Neural cell (in vitro differentiated cells): Measurements from ENCODE around the gene IQGAP2. TPM values are rescaled to one million over a fixed set of nuclear protein-coding genes. Genes with fewer than 3 reads are reported as not detected.

ENCODE experiments used
- H2AFZ ChIP-seq: fragments of 200-600, 300-800 bp; sonication (generic), shearing (Covaris generic); 2 replicates; pipeline ENCODE4 v1.6.0; 2014; ENCODE audit warnings: low read depth, mild to moderate bottlenecking, antibody characterized with exemption, low read length, moderate library complexity
- H3F3A ChIP-seq: fragments of 200-600 bp; shearing (Covaris generic); 2 replicates; pipeline ENCODE4 v1.6.1; 2016; ENCODE audit warnings: mild to moderate bottlenecking, moderate library complexity, mixed read lengths, antibody characterized with exemption, low read length; ENCODE audit not compliant: insufficient read depth, poor library complexity, severe bottlenecking
- H3K27ac ChIP-seq: fragments of 200-600, 300-800 bp; sonication (generic), shearing (Covaris generic); 2 replicates; pipeline ENCODE4 v1.5.1; 2014; ENCODE audit warnings: mild to moderate bottlenecking, low read length, moderate library complexity
- H3K27me3 ChIP-seq: fragments of 300-800, 200-600 bp; sonication (generic), shearing (Covaris generic); 2 replicates; pipeline ENCODE4 v1.6.0; 2014; ENCODE audit warnings: mild to moderate bottlenecking, low read depth, low read length, moderate library complexity; ENCODE audit not compliant: insufficient read depth
- H3K36me3 ChIP-seq: fragments of 300-800, 200-600 bp; sonication (generic), shearing (Covaris generic); 2 replicates; pipeline ENCODE4 v1.5.1; 2014; ENCODE audit warnings: mild to moderate bottlenecking, antibody characterized with exemption, low read length, moderate library complexity; ENCODE audit not compliant: insufficient read depth
- H3K4me2 ChIP-seq: fragments of 300-800, 200-600 bp; sonication (generic), shearing (Covaris generic); 2 replicates; pipeline ENCODE4 v1.6.0; 2014; ENCODE audit warnings: mild to moderate bottlenecking, low read length
- H3K4me3 ChIP-seq: fragments of 300-800, 200-600 bp; sonication (generic), shearing (Covaris generic); 2 replicates; pipeline ENCODE4 v1.5.1; 2014; ENCODE audit warnings: mild to moderate bottlenecking, low read length, moderate library complexity
- H3K79me2 ChIP-seq: fragments of 200-600 bp; shearing (Covaris generic); replicated peaks from 2 replicates; pipeline ENCODE4 v1.6.0; 2014; ENCODE audit warnings: mild to moderate bottlenecking, low read length, moderate library complexity; ENCODE audit not compliant: insufficient read depth
- H3K9ac ChIP-seq: fragments of 300-800, 200-600 bp; sonication (generic), shearing (Covaris generic); 2 replicates; pipeline ENCODE4 v1.6.1; 2016; ENCODE audit warnings: mild to moderate bottlenecking, low read length, mixed read lengths
- H3K9me2 ChIP-seq: fragments of 200-600 bp; shearing (Covaris generic); 2 replicates; pipeline ENCODE4 v1.6.1; 2016; ENCODE audit warnings: mild to moderate bottlenecking, low read length, mixed read lengths; ENCODE audit not compliant: insufficient read depth
- H3K9me3 ChIP-seq: fragments of 200-600, 300-800 bp; sonication (generic), shearing (Covaris generic); 2 replicates; pipeline ENCODE4 v1.6.1; 2016; ENCODE audit warnings: mild to moderate bottlenecking, mixed run types, low read length, moderate library complexity, mixed read lengths
- H4K20me1 ChIP-seq: fragments of 200-600 bp; shearing (Covaris generic); 2 replicates; pipeline ENCODE4 v1.6.1; 2016; ENCODE audit warnings: mild to moderate bottlenecking, mixed run types; ENCODE audit not compliant: insufficient read depth
- CTCF ChIP-seq: fragments of 450-650 bp; IDR thresholded peaks from 2 replicates; pipeline ENCODE4 v1.5.1; 2014; ENCODE audit warnings: antibody characterized with exemption, mild to moderate bottlenecking, moderate library complexity; ENCODE audit not compliant: poor library complexity, severe bottlenecking
- EP300 ChIP-seq: fragments of 450-650 bp; conservative IDR thresholded peaks from 2 replicates; pipeline ENCODE4 v1.6.1; 2014; ENCODE audit warnings: antibody characterized with exemption, mild to moderate bottlenecking, moderate library complexity; ENCODE audit not compliant: poor library complexity, severe bottlenecking
- EZH2 ChIP-seq: fragments of 200-600, 300-800 bp; shearing (Covaris generic), sonication (generic); IDR thresholded peaks from 2 replicates; pipeline ENCODE4 v1.6.1; 2014; ENCODE audit warnings: antibody characterized with exemption, low read length, borderline replicate concordance, mild to moderate bottlenecking; ENCODE audit not compliant: insufficient read depth, poor library complexity, severe bottlenecking
- MXI1 ChIP-seq: fragments of 450-650 bp; conservative IDR thresholded peaks from 2 replicates; pipeline ENCODE4 v1.6.1; 2014; ENCODE audit warnings: antibody characterized with exemption, mild to moderate bottlenecking; ENCODE audit not compliant: poor library complexity, severe bottlenecking
- POLR2AphosphoS5 ChIP-seq: IDR thresholded peaks from 2 replicates; pipeline ENCODE4 v1.6.1; 2012
- RAD21 ChIP-seq: fragments of 450-650 bp; conservative IDR thresholded peaks from 2 replicates; pipeline ENCODE4 v1.6.1; 2014; ENCODE audit warnings: antibody characterized with exemption, mild to moderate bottlenecking, moderate library complexity
- REST ChIP-seq: IDR thresholded peaks from 2 replicates; pipeline ENCODE4 v1.6.1; 2012; ENCODE audit warnings: borderline replicate concordance
- SMC3 ChIP-seq: fragments of 450-650 bp; conservative IDR thresholded peaks from 2 replicates; pipeline ENCODE4 v1.6.1; 2014; ENCODE audit warnings: antibody characterized with exemption, mild to moderate bottlenecking, moderate library complexity; ENCODE audit not compliant: poor library complexity
- TAF1 ChIP-seq: IDR thresholded peaks from 2 replicates; pipeline ENCODE4 v1.6.1; 2012; ENCODE audit warnings: low read depth
- polyA plus RNA-seq: library from polyadenylated mRNA; depleted of rRNA; stranded (reverse); fragments of >200 nt; gene quantifications from 2 replicates; pipeline ENCODE4 v1.2.3, GENCODE V29; 2014

Gene IQGAP2
- polyA plus RNA-seq, 1 donor from 2014 or later = 5.2 TPM

DNA sequence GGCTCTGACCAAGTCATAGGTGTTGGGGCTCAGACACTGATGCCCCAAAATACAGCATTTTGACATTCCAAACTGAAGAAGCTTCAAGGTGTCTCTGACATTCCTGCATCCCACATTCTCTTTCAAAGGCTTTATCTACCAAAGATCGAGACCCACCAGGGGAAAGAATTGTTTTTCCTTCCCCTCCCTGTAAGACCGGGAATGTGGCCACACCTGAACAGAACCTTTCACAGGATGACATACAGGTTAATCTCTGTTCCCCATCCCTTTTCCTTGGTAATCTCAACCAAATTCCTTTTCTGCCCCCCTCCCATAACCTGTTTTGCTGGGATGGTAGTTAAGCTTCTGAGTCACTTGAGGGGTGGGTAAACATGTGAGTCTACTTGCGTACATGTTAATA is 72.3 kb downstream of the IQGAP2 start:
- no peaks in the 10 kb centered on the region for H3K9me2 ChIP-seq
- no peak overlapping the region for H3K4me3 ChIP-seq
- no peak overlapping the region for H3K4me2 ChIP-seq
- H3K27ac ChIP-seq = no peak overlapping the region
- no peaks in the 10 kb centered on the region for H3K79me2 ChIP-seq
- no peaks in the 10 kb centered on the region for H3K36me3 ChIP-seq
- no peak for TF ChIP-seq RAD21
- TF ChIP-seq TAF1 = no peak
- no peak for TF ChIP-seq MXI1
- TF ChIP-seq POLR2AphosphoS5 = no peak
- no peak for TF ChIP-seq EZH2
- TF ChIP-seq EP300 = no peak
- no peak for TF ChIP-seq SMC3
- TF ChIP-seq CTCF = no peak
- no peak for TF ChIP-seq REST
- no peaks in the 10 kb centered on the region for H3K27me3 ChIP-seq
- H3F3A ChIP-seq = no peaks in the 10 kb centered on the region
- no peak overlapping the region for H3K9ac ChIP-seq
- no peak overlapping the region for H2AFZ ChIP-seq
- no peaks in the 10 kb centered on the region for H4K20me1 ChIP-seq
- H3K9me3 ChIP-seq = no peaks in the 10 kb centered on the region

- TF ChIP-seq EP300 (no peak), TAF1 (no peak), EZH2 (no peak), POLR2AphosphoS5 (no peak), CTCF (no peak), MXI1 (no peak), SMC3 (no peak), REST (no peak), RAD21 (no peak)
- Histone ChIP-seq H3K36me3 (no peaks in the 10 kb centered on the region), H3K9me2 (no peaks in the 10 kb centered on the region), H3K9me3 (no peaks in the 10 kb centered on the region), H3K27me3 (no peaks in the 10 kb centered on the region), H3F3A (no peaks in the 10 kb centered on the region), H3K4me3 (no peak overlapping the region), H3K4me2 (no peak overlapping the region), H3K27ac (no peak overlapping the region), H3K79me2 (no peaks in the 10 kb centered on the region), H2AFZ (no peak overlapping the region), H4K20me1 (no peaks in the 10 kb centered on the region), H3K9ac (no peak overlapping the region)
Observed at GRCh38 chr5:76475936-76476335, 72.9 kb downstream of the IQGAP2 start.
